Stimulated activated naive B cell treated with anti-CD40 and anti-IgM and Interleukin-4, amounts not matched to agents 10 μg/mL and 1 μg/mL and 100 μg/mL, for 72 hours (primary cell): ENCODE measurements around the gene SPTLC2.
"Not testable (repeated sequence)": the region's sequence is repeated elsewhere in the genome, so short reads cannot be mapped to it uniquely, and the experiment has no call there.

Experiments
- ATAC-seq, 2 donors: fragments of 150-1000 bp; cut with Tn5 transposase; replicated peaks; 2 replicates each; pipeline ENCODE4 v1.10.0; 2021; ENCODE audit warnings: moderate library complexity in 1 of 2
- DNase-seq: peaks from one replicate; pipeline ENCODE4 v3.0.0; 2021
- H3K27ac Mint-ChIP-seq: one replicate; pipeline ENCODE4 v1.8.0; 2022; ENCODE audit warnings: mild to moderate bottlenecking, mixed read lengths
- H3K27me3 Mint-ChIP-seq, 2 donors: one replicate each; pipeline ENCODE4 v1.8.0; 2022; ENCODE audit warnings: mixed read lengths in 2 of 2
- H3K36me3 Mint-ChIP-seq, 2 donors: one replicate each; pipeline ENCODE4 v1.8.0; 2022; ENCODE audit warnings: mixed read lengths in 2 of 2, mild to moderate bottlenecking in 1 of 2
- H3K4me1 Mint-ChIP-seq, 2 donors: one replicate each; pipeline ENCODE4 v1.8.0; 2022; ENCODE audit warnings: mixed read lengths in 2 of 2, mild to moderate bottlenecking in 1 of 2
- H3K4me3 Mint-ChIP-seq, 2 donors: one replicate each; pipeline ENCODE4 v1.8.0; 2022; ENCODE audit warnings: mild to moderate bottlenecking in 2 of 2, mixed read lengths in 2 of 2, moderate library complexity in 1 of 2
- H3K9me3 Mint-ChIP-seq, 2 donors: one replicate each; pipeline ENCODE4 v1.8.0; 2022; ENCODE audit warnings: mixed read lengths in 2 of 2, mild to moderate bottlenecking in 1 of 2

The SPTLC2 gene

DNA sequence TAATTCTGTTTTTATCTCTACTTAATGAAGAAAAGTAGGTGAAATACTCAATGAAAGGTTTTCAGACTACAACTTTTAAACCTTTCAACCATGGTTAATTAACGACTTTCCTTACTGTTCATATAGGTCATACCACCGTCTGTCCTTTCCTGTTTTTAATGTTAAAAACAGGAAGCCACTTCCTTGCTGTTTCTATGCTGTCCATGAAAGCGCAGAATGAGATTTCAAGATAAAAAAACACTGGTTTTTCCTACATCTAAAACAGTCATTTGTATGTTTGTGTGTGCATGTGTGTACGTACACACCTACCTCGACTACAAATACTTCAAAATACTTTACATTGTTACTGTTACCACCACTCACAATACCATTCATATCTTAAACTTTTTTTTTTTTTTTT, 27.3 kb downstream of the SPTLC2 start:
- ATAC-seq = peak; percentile 43 to 46
- Mint-ChIP-seq H3K4me3 (peak overlapping the region in 1 of 2 donors; percentile 65), H3K4me1 (peaks cover 45 to 78% of the 10 kb centered on the region in 2 donors), H3K36me3 (peaks cover 9 to 19% of the 10 kb centered on the region in 2 donors), H3K27me3 (no peaks in the 10 kb centered on the region), H3K9me3 (no peaks in the 10 kb centered on the region), H3K27ac (peak overlapping the region; percentile 47)
- no peak for DNase-seq

- DNase-seq (peak; percentile 39), ATAC-seq (peak; percentile 82 to 90)
- H3K4me1 Mint-ChIP-seq = peaks cover 43 to 75% of the 10 kb centered on the region in 2 donors
- not testable (repeated sequence) for H3K9me3 Mint-ChIP-seq, H3K27me3 Mint-ChIP-seq
- H3K27ac Mint-ChIP-seq = peak overlapping the region; percentile 80
- peak overlapping the region; percentile 36 to 65 for H3K4me3 Mint-ChIP-seq
- peaks cover 9 to 19% of the 10 kb centered on the region in 2 donors for H3K36me3 Mint-ChIP-seq
These were observed 27.9 kb downstream of the SPTLC2 start for GRCh38 chr14:77588411-77589025.

DNA sequence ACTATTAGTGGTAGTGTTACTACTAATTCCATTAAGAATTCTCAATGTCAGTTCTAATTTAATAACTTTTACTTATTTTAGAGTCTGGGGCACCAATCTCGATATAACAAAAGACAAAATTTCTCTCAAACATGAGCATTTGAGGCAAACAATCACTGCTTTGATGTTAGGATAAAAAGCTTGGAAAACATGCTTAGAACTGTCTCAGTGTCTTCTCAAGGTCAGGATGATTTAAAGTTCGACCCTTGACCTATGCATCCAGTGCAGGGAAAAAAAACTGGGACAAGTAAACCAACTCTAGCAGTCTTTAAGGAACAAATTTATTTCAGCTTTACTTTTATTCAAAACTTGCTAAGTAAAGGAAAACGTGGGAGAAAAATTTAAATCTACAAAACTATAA, 31.1 kb downstream of the SPTLC2 start:
- ATAC-seq (no peak), DNase-seq (no peak)
- H3K27ac Mint-ChIP-seq = no peak overlapping the region
- no peak overlapping the region for H3K4me3 Mint-ChIP-seq
- H3K4me1 Mint-ChIP-seq = peaks cover 38 to 72% of the 10 kb centered on the region in 2 donors
- no peaks in the 10 kb centered on the region for H3K9me3 Mint-ChIP-seq
- no peaks in the 10 kb centered on the region for H3K27me3 Mint-ChIP-seq
- H3K36me3 Mint-ChIP-seq = peaks cover 9 to 15% of the 10 kb centered on the region in 2 donors

DNA sequence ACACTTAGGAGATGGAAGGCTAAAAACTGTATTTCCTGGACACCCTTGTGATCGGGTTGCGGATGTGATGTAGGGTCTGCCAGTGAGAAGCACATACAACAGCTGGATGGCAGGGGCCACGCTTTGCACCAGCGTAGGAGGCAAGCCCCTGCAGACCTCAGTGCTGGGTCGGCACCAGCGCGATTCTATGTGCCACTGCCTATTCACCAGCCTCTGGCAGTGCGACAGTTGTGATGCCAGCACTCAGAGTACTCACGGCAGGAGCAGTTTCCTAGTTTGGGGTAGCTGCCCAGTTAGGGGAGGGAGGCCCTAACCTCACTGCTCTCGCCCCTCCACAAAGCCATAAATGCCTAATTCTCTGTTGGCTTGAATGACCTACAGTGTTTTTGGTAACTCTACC, 31.6 kb downstream of the SPTLC2 start:
- H3K4me1 Mint-ChIP-seq = peaks cover 34 to 70% of the 10 kb centered on the region in 2 donors
- H3K27ac Mint-ChIP-seq = no peak overlapping the region
- no peak for DNase-seq
- H3K9me3 Mint-ChIP-seq = no peaks in the 10 kb centered on the region
- H3K4me3 Mint-ChIP-seq = no peak overlapping the region
- peaks cover 11 to 15% of the 10 kb centered on the region in 2 donors for H3K36me3 Mint-ChIP-seq
- no peak for ATAC-seq
- no peaks in the 10 kb centered on the region for H3K27me3 Mint-ChIP-seq

GRCh38 chr14:77583657-77584056, 32.8 kb downstream of the SPTLC2 start:
- ATAC-seq (no peak), DNase-seq (no peak)
- Mint-ChIP-seq H3K4me1 (peaks cover 29 to 66% of the 10 kb centered on the region in 2 donors), H3K27ac (no peak overlapping the region), H3K27me3 (no peaks in the 10 kb centered on the region), H3K9me3 (no peaks in the 10 kb centered on the region), H3K36me3 (peaks cover 13 to 19% of the 10 kb centered on the region in 2 donors), H3K4me3 (no peak overlapping the region)

- DNase-seq (no peak), ATAC-seq (no peak)
- H3K4me3 Mint-ChIP-seq = no peak overlapping the region
- no peaks in the 10 kb centered on the region for H3K27me3 Mint-ChIP-seq
- no peaks in the 10 kb centered on the region for H3K9me3 Mint-ChIP-seq
- no peak overlapping the region for H3K27ac Mint-ChIP-seq
- peaks cover 23 to 56% of the 10 kb centered on the region in 2 donors for H3K4me1 Mint-ChIP-seq
- H3K36me3 Mint-ChIP-seq = peaks cover 13 to 19% of the 10 kb centered on the region in 2 donors
These were observed 33.9 kb downstream of the SPTLC2 start for GRCh38 chr14:77582511-77582910.

- Mint-ChIP-seq H3K9me3 (no peaks in the 10 kb centered on the region), H3K4me3 (peak overlapping the region in 1 of 2 donors; percentile 59), H3K27ac (peak overlapping the region; percentile 65), H3K4me1 (peaks cover 16 to 44% of the 10 kb centered on the region in 2 donors), H3K36me3 (peaks cover 6 to 14% of the 10 kb centered on the region in 2 donors), H3K27me3 (no peaks in the 10 kb centered on the region)
- peak; percentile 98 to 99 for ATAC-seq
- no peak for DNase-seq
These were observed 35.4 kb downstream of the SPTLC2 start for GRCh38 chr14:77580964-77581505.

- H3K27ac Mint-ChIP-seq = no peak overlapping the region
- H3K4me1 Mint-ChIP-seq = peaks cover 16 to 44% of the 10 kb centered on the region in 2 donors
- H3K9me3 Mint-ChIP-seq = no peaks in the 10 kb centered on the region
- H3K4me3 Mint-ChIP-seq = no peak overlapping the region
- H3K27me3 Mint-ChIP-seq = no peaks in the 10 kb centered on the region
- DNase-seq = no peak
- H3K36me3 Mint-ChIP-seq = peaks cover 9 to 18% of the 10 kb centered on the region in 2 donors
- peak; percentile 24 to 33 for ATAC-seq
These were observed 36.0 kb downstream of the SPTLC2 start for GRCh38 chr14:77580477-77580876.

DNA sequence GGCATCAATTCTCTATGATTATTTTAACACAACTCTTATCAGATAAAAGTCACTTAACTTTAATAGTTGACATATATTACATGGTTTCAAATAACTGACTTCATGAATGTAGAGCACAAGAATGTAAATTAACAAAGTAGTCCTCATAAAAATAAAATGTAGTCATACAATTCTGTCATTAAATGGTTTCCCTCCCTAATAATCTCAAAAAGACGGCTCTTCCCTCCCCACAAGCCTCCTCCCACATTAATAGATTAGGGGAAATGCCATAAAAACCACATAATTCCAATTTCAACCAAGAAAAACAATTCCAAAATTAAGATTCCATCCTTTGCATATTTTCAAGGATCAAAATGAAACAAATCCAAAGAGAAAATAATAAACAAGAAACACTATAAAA, 36.7 kb downstream of the SPTLC2 start:
- no peaks in the 10 kb centered on the region for H3K27me3 Mint-ChIP-seq
- peaks cover 15 to 43% of the 10 kb centered on the region in 2 donors for H3K4me1 Mint-ChIP-seq
- no peaks in the 10 kb centered on the region for H3K9me3 Mint-ChIP-seq
- H3K27ac Mint-ChIP-seq = no peak overlapping the region
- no peak overlapping the region for H3K4me3 Mint-ChIP-seq
- DNase-seq = no peak
- H3K36me3 Mint-ChIP-seq = peaks cover 8 to 21% of the 10 kb centered on the region in 2 donors
- ATAC-seq = no peak

- no peak overlapping the region for H3K27ac Mint-ChIP-seq
- ATAC-seq (no peak), DNase-seq (no peak)
- H3K4me1 Mint-ChIP-seq = peaks cover 11 to 42% of the 10 kb centered on the region in 2 donors
- H3K27me3 Mint-ChIP-seq = no peaks in the 10 kb centered on the region
- H3K9me3 Mint-ChIP-seq = no peaks in the 10 kb centered on the region
- H3K36me3 Mint-ChIP-seq = peaks cover 11 to 28% of the 10 kb centered on the region in 2 donors
- no peak overlapping the region for H3K4me3 Mint-ChIP-seq
These were observed 37.4 kb downstream of the SPTLC2 start for GRCh38 chr14:77579065-77579464.

GRCh38 chr14:77574446-77575115, 41.9 kb downstream of the SPTLC2 start:
- no peak for DNase-seq
- Mint-ChIP-seq H3K4me1 (peaks cover 4 to 23% of the 10 kb centered on the region in 2 donors), H3K27me3 (no peaks in the 10 kb centered on the region), H3K27ac (peak overlapping the region; percentile 4), H3K36me3 (peaks cover 18 to 42% of the 10 kb centered on the region in 2 donors), H3K4me3 (no peak overlapping the region), H3K9me3 (no peaks in the 10 kb centered on the region)
- no peak for ATAC-seq

DNA sequence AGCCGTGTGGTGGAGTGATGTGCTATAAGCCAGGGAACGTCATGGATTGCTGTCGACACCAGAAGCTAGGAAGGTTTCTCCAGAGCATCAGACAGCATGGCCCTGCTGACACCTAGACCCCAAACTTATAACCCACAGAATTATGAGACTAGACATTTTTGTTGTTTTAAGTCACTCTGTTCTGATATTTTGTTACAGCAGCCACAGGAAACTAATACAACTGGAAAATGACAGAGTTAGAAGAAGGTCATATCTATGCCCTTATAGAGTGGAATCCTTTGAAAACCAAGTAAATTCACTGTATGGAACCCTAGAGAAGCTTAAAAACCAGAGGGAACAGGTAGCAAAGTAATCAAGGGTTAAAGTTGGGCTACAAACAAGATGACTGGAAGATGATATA, 42.5 kb downstream of the SPTLC2 start:
- Mint-ChIP-seq H3K27me3 (no peaks in the 10 kb centered on the region), H3K4me1 (peaks cover 4 to 18% of the 10 kb centered on the region in 2 donors), H3K36me3 (peaks cover 21 to 43% of the 10 kb centered on the region in 2 donors), H3K4me3 (no peak overlapping the region), H3K9me3 (no peaks in the 10 kb centered on the region), H3K27ac (no peak overlapping the region)
- DNase-seq (no peak), ATAC-seq (no peak)

DNA sequence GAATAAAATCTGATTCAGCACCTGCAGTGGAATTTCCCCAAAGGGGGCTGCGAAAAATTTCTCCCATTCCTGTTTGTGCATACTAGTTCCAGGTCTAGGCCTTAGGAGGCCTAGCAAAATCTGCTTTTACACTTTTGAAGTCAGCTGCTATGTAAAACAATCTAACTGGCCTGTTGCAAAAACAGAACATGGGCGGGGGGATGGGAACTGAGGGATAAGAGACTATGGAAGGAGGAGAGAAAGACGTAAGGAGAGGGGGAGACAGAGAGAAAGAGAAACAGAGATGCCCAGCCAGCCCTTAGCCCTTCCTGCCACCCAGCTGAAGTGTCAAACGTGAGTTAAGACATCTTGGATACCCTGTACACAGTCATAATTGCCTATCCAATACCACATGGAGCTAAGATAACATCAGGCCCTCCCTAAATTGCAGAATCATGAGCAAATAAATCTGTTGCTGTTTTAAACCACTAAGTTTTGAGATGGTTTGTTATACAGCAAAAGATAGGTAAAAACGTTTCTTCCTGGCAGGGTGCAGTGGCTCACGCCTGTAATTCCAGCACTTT, 45.6 kb downstream of the SPTLC2 start:
- H3K4me3 Mint-ChIP-seq = no peak overlapping the region
- no peak for ATAC-seq

DNA sequence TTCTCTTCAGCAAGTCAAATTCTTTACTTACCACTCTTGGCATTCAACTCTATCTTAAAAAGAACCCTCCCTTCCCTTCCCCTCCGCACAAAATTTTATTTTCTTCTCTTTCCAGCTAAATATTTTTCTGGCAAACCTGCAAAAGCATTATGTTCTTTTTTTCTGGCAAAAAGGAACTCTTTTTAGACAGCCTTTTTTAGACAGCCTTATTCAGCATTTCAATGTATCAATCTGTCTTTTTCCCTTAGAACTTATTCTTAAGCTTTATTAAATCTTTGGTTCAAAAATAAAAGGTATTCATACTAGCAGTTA, 50.5 kb downstream of the SPTLC2 start:
- Mint-ChIP-seq H3K36me3 (peaks cover 21 to 39% of the 10 kb centered on the region in 2 donors), H3K27me3 (no peaks in the 10 kb centered on the region), H3K4me1 (peaks cover 9 to 11% of the 10 kb centered on the region in 2 donors), H3K4me3 (no peak overlapping the region), H3K27ac (no peak overlapping the region), H3K9me3 (no peaks in the 10 kb centered on the region)
- ATAC-seq (no peak), DNase-seq (no peak)

More for the DNA sequence above, 45.6 kb downstream of the SPTLC2 start:
- Mint-ChIP-seq H3K9me3 (no peaks in the 10 kb centered on the region), H3K36me3 (peaks cover 26 to 42% of the 10 kb centered on the region in 2 donors), H3K27me3 (no peaks in the 10 kb centered on the region), H3K4me1 (peaks cover 4 to 18% of the 10 kb centered on the region in 2 donors), H3K27ac (no peak overlapping the region)
- no peak for DNase-seq
